ENCODE measurements around the gene PRSS53. TPM values are rescaled to one million over a fixed set of nuclear protein-coding genes. Genes with fewer than 3 reads are reported as not detected.
A peak's percentile ranks its signal among the peaks of the same experiment; 100 is the strongest.

PRSS53 gene
- total and polyA plus RNA-seq, 12 donors = 0.21 to 2.9 (median 0.51) TPM

DNA sequence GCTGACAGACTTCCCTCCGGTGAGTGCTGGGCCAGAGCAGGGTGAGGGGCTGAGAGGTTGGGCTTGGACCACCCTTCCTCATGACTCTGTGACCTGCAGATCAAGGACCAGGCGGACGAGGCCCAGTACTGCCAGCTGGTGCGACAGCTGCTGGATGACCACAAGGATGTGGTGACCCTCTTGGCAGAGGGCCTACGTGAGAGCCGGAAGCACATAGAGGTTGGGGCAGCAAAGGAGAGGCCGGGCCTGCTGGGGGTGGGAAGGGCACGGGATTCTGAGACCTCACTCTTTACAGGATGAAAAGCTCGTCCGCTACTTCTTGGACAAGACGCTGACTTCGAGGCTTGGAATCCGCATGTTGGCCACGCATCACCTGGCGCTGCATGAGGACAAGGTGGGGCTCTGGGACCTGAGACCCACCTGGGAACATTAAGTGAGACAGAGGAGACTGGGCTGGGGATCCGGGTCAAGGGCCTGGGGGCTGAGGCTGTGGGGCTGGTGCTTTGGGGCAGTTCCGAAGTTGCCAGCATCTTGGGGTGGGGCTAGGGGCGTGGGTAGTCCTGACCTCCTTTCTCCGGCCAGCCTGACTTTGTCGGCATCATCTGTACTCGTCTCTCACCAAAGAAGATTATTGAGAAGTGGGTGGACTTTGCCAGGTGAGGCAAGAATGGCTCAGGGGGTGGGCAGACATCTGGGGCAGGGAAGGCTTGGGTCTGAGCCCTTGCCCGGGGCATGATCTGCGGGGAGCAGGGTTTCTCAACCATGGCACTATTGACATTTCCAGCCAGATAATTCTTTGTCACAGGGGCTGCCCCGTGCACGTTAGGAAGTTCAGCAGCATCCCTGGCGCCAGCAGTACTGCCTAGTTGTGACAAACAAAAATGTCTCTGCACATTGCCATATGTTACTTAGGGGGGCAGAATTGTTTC, 21.6 kb upstream of the PRSS53 start:
- WGBS, 2 donors = 89 to 92% methylated on average over 26 of the region's 26 CpGs
- H3K27ac ChIP-seq = no peak overlapping the region

GRCh38 chr16:31109622-31110021, 20.9 kb upstream of the PRSS53 start:
- Histone ChIP-seq H3K27ac (peak overlapping the region in 2 of 10 donors; percentile 98 to 99), H3K4me1 (peaks cover 19 to 61% (median 40%) of the 10 kb centered on the region in 9 donors), H3K9me3 (no peaks in the 10 kb centered on the region), H3K4me3 (peak overlapping the region in 5 of 10 donors; percentile 98 to 100 (median 99)), H3K36me3 (peaks cover 0 to 42% (median 30%) of the 10 kb centered on the region in 9 donors), H3K27me3 (no peaks in the 10 kb centered on the region)
- DNase-seq (no peak), ATAC-seq (no peak)
- WGBS, 2 donors = 91 to 94% methylated on average over 12 of the region's 12 CpGs
- TF ChIP-seq CTCF (IDR thresholded peaks at IDR 0.05) = no peak
- intact Hi-C loops (cut with DNase I) = loop anchor here in 6 of 10 donors (2.0 to 10.0 kb wide), 4 partner anchors 33 to 345 kb away; partner anchors contain the start of genes ARMC5 (in 1 of the 6), ZNF646 (in 1 of the 6) and ZNF668 (in 1 of the 6)

More for the DNA sequence above, 21.6 kb upstream of the PRSS53 start:
- Histone ChIP-seq H3K27me3 (no peaks in the 10 kb centered on the region), H3K4me1 (peaks cover 19 to 66% (median 40%) of the 10 kb centered on the region in 9 donors), H3K36me3 (peaks cover 0 to 42% (median 30%) of the 10 kb centered on the region in 9 donors), H3K9me3 (no peaks in the 10 kb centered on the region), H3K4me3 (no peak overlapping the region)
- intact Hi-C loops (cut with DNase I) = loop anchor here in 1 of 10 donors (10.0 kb wide), 1 partner anchor 344 kb away; the partner anchor contains the start of gene ARMC5
- no peak for TF ChIP-seq CTCF (IDR thresholded peaks at IDR 0.05)
- ATAC-seq (no peak), DNase-seq (no peak)

- peaks cover 19 to 54% (median 36%) of the 10 kb centered on the region in 9 donors for H3K4me1 ChIP-seq
- peaks cover 0 to 42% (median 30%) of the 10 kb centered on the region in 9 donors for H3K36me3 ChIP-seq
- H3K27ac ChIP-seq = peak overlapping the region; percentile 85 to 99 (median 96)
- DNase-seq = no peak
- H3K9me3 ChIP-seq = no peaks in the 10 kb centered on the region
- H3K27me3 ChIP-seq = no peaks in the 10 kb centered on the region
- no peak for TF ChIP-seq CTCF (IDR thresholded peaks at IDR 0.05)
- 36 to 38% methylated on average over 53 to 57 of the region's 57 CpGs for WGBS, 2 donors
- ATAC-seq = peak in 1 of 8 donors; percentile 1
- intact Hi-C loops (cut with DNase I) = loop anchor here in 5 of 10 donors (2.0 to 5.0 kb wide), 3 partner anchors 33 to 37 kb away; partner anchors contain the start of genes ZNF646 (in 1 of the 5) and ZNF668 (in 1 of the 5)
- peak overlapping the region; percentile 81 to 100 (median 98) for H3K4me3 ChIP-seq
Observed at GRCh38 chr16:31108794-31109558, 20.2 kb upstream of the PRSS53 start.
